HepG2 (cell line): ENCODE measurements around the gene GLCE.

Experiments used
- BRCA1 ChIP-seq: sonication (generic); formaldehyde crosslinking; IDR thresholded peaks from 2 replicates; pipeline ENCODE4 v1.4.0; 2020; ENCODE audit warnings: missing genetic modification reagents
- MED1 ChIP-seq: sonication (generic); formaldehyde crosslinking; IDR thresholded peaks from 2 replicates; pipeline ENCODE4 v1.4.0; 2020; ENCODE audit warnings: missing genetic modification reagents
- POLR2AphosphoS5 ChIP-seq: IDR thresholded peaks from 2 replicates; pipeline ENCODE4 v1.6.1; 2012; ENCODE audit warnings: low read depth, low read length
- ZNF563 ChIP-seq: sonication (generic); formaldehyde crosslinking; IDR thresholded peaks from 2 replicates; pipeline ENCODE4 v1.8.0; 2022; ENCODE audit warnings: mild to moderate bottlenecking, moderate library complexity, missing genetic modification reagents
- ZNF570 ChIP-seq: sonication (generic); formaldehyde crosslinking; IDR thresholded peaks from 2 replicates; pipeline ENCODE4 v1.4.0; 2020; ENCODE audit warnings: mild to moderate bottlenecking, missing genetic modification reagents, borderline replicate concordance
- TF ChIP-seq, protein P1 (sequence below): IDR thresholded peaks from 2 replicates; pipeline ENCODE4 v1.6.1; 2016
- TF ChIP-seq, protein P2 (sequence below): sonication (generic); formaldehyde crosslinking; IDR thresholded peaks from 2 replicates; pipeline ENCODE4 v1.5.0; 2020; ENCODE audit warnings: missing genetic modification reagents
- TF ChIP-seq, protein P3 (sequence below): sonication (generic); formaldehyde crosslinking; IDR thresholded peaks from 2 replicates; pipeline ENCODE4 v1.8.1; 2022; ENCODE audit warnings: mild to moderate bottlenecking, missing genetic modification reagents
- TF ChIP-seq, protein P4 (sequence below), 2 experiments: fragments of 450-650 bp in 1 of 2; sonication (generic) in 1 of 2; formaldehyde crosslinking; IDR thresholded peaks; 2 replicates each; pipeline versions ENCODE4 v1.5.0 to v1.8.0; 2020 to 2022; ENCODE audit warnings: mild to moderate bottlenecking in 1 of 2, missing genetic modification reagents in 1 of 2

DNA sequence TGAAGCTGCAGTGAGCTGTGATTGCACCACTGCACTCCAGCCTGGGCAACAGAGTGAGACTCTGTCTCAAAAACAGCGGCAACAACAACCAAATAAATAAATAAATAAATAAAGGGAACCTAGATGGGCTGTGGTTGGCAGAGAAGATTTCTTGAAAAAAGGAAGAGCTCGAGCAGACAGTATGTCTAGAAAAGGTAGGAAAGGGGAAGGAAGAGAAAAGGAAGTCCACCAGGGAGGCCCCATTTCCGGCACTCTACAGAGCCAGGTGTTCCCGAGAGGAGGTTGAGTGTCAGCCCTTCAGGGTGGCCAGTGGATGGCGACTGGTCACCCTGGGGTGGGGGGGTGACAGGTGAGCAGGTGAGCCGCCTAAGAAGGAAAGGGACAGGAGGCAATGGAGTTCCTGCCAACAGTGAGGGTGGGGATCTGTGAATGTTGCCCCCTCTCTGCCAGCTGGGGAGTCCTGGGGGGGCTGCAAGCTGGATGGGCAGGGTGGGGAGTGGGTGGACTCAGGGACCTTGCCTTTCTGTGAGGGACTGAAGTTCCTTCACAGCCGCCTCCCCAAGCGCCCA, 153.1 kb downstream of the GLCE start:
- TF ChIP-seq, protein P1, sequence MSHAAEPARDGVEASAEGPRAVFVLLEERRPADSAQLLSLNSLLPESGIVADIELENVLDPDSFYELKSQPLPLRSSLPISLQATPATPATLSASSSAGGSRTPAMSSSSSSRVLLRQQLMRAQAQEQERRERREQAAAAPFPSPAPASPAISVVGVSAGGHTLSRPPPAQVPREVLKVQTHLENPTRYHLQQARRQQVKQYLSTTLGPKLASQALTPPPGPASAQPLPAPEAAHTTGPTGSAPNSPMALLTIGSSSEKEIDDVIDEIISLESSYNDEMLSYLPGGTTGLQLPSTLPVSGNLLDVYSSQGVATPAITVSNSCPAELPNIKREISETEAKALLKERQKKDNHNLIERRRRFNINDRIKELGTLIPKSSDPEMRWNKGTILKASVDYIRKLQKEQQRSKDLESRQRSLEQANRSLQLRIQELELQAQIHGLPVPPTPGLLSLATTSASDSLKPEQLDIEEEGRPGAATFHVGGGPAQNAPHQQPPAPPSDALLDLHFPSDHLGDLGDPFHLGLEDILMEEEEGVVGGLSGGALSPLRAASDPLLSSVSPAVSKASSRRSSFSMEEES (CRISPR knock-in tag) = no peak
- TF ChIP-seq, protein P2, sequence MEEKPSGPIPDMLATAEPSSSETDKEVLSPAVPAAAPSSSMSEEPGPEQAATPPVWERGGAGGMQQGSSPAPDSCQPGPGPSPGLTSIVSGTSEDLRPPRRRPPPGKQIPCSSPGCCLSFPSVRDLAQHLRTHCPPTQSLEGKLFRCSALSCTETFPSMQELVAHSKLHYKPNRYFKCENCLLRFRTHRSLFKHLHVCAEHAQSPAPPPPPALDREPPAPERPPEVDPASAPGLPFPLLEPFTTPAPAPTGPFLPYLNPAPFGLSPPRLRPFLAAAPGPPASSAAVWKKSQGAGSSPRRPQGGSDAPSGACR = no peak
- TF ChIP-seq BRCA1 (CRISPR knock-in tag) = no peak
- no peak for TF ChIP-seq ZNF570 (CRISPR knock-in tag)
- no peak for TF ChIP-seq POLR2AphosphoS5
- no peak for TF ChIP-seq ZNF563 (CRISPR knock-in tag)
- TF ChIP-seq, protein P3, sequence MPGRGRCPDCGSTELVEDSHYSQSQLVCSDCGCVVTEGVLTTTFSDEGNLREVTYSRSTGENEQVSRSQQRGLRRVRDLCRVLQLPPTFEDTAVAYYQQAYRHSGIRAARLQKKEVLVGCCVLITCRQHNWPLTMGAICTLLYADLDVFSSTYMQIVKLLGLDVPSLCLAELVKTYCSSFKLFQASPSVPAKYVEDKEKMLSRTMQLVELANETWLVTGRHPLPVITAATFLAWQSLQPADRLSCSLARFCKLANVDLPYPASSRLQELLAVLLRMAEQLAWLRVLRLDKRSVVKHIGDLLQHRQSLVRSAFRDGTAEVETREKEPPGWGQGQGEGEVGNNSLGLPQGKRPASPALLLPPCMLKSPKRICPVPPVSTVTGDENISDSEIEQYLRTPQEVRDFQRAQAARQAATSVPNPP (CRISPR knock-in tag) = no peak
- TF ChIP-seq, protein P4, sequence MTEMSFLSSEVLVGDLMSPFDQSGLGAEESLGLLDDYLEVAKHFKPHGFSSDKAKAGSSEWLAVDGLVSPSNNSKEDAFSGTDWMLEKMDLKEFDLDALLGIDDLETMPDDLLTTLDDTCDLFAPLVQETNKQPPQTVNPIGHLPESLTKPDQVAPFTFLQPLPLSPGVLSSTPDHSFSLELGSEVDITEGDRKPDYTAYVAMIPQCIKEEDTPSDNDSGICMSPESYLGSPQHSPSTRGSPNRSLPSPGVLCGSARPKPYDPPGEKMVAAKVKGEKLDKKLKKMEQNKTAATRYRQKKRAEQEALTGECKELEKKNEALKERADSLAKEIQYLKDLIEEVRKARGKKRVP (CRISPR knock-in tag; IDR thresholded peaks at IDR 0.05) = no peak
- no peak for TF ChIP-seq MED1 (CRISPR knock-in tag)
